NOMO-1 treated with DMSO at 0.1 percent for 48 hours (cell line): ENCODE data around the gene SYNM.

Experiments
- DNase-seq: peaks from one replicate; lab custom pipeline; 2025; ENCODE audit not compliant: unreplicated experiment; lab: John Stamatoyannopoulos, UW

The SYNM gene

GRCh38 chr15:99138491-99138982 is 33.7 kb downstream of the SYNM start:
- DNase-seq: no peak

- no peak for DNase-seq
Observed at GRCh38 chr15:99139276-99139675, 34.4 kb downstream of the SYNM start.

- DNase-seq: no peak
Observed at GRCh38 chr15:99140590-99140989, 35.7 kb downstream of the SYNM start.

- DNase-seq: no peak
Observed at GRCh38 chr15:99141943-99142342, 37.1 kb downstream of the SYNM start.

GRCh38 chr15:99142562-99142961 is 37.7 kb downstream of the SYNM start:
- no peak for DNase-seq

- DNase-seq: no peak
Observed at GRCh38 chr15:99143242-99143641, 38.4 kb downstream of the SYNM start.

- no peak for DNase-seq
Observed at GRCh38 chr15:99143655-99144610, 39.1 kb downstream of the SYNM start.

- no peak for DNase-seq
Observed at GRCh38 chr15:99145005-99145404, 40.1 kb downstream of the SYNM start.

GRCh38 chr15:99145778-99146177 is 40.9 kb downstream of the SYNM start:
- no peak for DNase-seq

- DNase-seq: no peak
Observed at GRCh38 chr15:99146661-99147060, 41.8 kb downstream of the SYNM start.

- no peak for DNase-seq
Observed at GRCh38 chr15:99148851-99149276, 44.0 kb downstream of the SYNM start.

- no peak for DNase-seq
Observed at GRCh38 chr15:99149366-99149765, 44.5 kb downstream of the SYNM start.

- DNase-seq: no peak
Observed at GRCh38 chr15:99151156-99151555, 46.3 kb downstream of the SYNM start.

- DNase-seq: no peak
Observed at GRCh38 chr15:99153026-99153535, 48.2 kb downstream of the SYNM start.

- DNase-seq: no peak
Observed at GRCh38 chr15:99154271-99154670, 49.4 kb downstream of the SYNM start.

- peak; percentile 5 for DNase-seq
Observed at GRCh38 chr15:99155961-99156443, 51.1 kb downstream of the SYNM start.

- no peak for DNase-seq
Observed at GRCh38 chr15:99157456-99157855, 52.6 kb downstream of the SYNM start.

GRCh38 chr15:99158626-99159412 is 53.9 kb downstream of the SYNM start:
- no peak for DNase-seq

- no peak for DNase-seq
Observed at GRCh38 chr15:99163271-99164062, 58.6 kb downstream of the SYNM start.

GRCh38 chr15:99164119-99164518 is 59.2 kb downstream of the SYNM start:
- DNase-seq: no peak
